Caco-2 (cell line): Measurements from ENCODE around the gene PHC2. TPM values are rescaled to one million over a fixed set of nuclear protein-coding genes. Genes with fewer than 3 reads are reported as not detected.

Experiments
- BruUV-seq: library from RNA; stranded (reverse); fragments of 400-500 nt; replicated peaks from 2 replicates; lab custom pipeline; 2021; lab: Mats Ljungman, UMichigan
- CTCF ChIA-PET: fragments of 300-600 bp; sonication (Branson Sonifier 250); formaldehyde crosslinking; loops from one replicate; lab custom pipeline; 2022; ENCODE audit warnings: antibody characterized with exemption; lab: Charles Lee
- POLR2A ChIA-PET: fragments of 300-600 bp; sonication (Branson Sonifier 250); formaldehyde crosslinking; loops from one replicate; lab custom pipeline; 2022; ENCODE audit warnings: antibody characterized with exemption; lab: Charles Lee
- DNase-seq, 2 experiments: peaks; one replicate each; pipeline versions ENCODE4 v3.0.0 to v3.0.0-alpha.2; 2020 to 2022
- H3K27me3 ChIP-seq: replicated peaks from 2 replicates; pipeline ENCODE4 v1.6.0; 2011; ENCODE audit warnings: low read length; ENCODE audit not compliant: control insufficient read depth, insufficient read depth
- H3K36me3 ChIP-seq: 2 replicates; pipeline ENCODE4 v1.5.1; 2011; ENCODE audit warnings: low read length; ENCODE audit not compliant: control insufficient read depth, insufficient read depth
- H3K4me1 ChIP-seq: fragments of 250-450 bp; sonication (Bioruptor Pico); 2 replicates; pipeline ENCODE4 v1.5.1; 2020; ENCODE audit warnings: mild to moderate bottlenecking
- H3K4me3 ChIP-seq: 2 replicates; pipeline ENCODE4 v1.5.1; 2011; ENCODE audit warnings: low read depth, mild to moderate bottlenecking, control low read depth, low read length
- H3K9me3 ChIP-seq: fragments of 250-450 bp; sonication (Bioruptor Pico); 2 replicates; pipeline ENCODE4 v1.5.1; 2020; ENCODE audit warnings: mild to moderate bottlenecking, moderate library complexity
- H3K27ac Mint-ChIP-seq: one replicate; pipeline ENCODE4 v1.8.0; 2022; ENCODE audit warnings: mixed read lengths; ENCODE audit not compliant: unreplicated experiment
- H3K27me3 Mint-ChIP-seq: one replicate; pipeline ENCODE4 v1.8.0; 2022; ENCODE audit warnings: mixed read lengths; ENCODE audit not compliant: insufficient read depth, unreplicated experiment
- H3K36me3 Mint-ChIP-seq: one replicate; pipeline ENCODE4 v1.8.0; 2022; ENCODE audit warnings: mild to moderate bottlenecking, mixed read lengths; ENCODE audit not compliant: insufficient read depth, unreplicated experiment
- H3K4me1 Mint-ChIP-seq: one replicate; pipeline ENCODE4 v1.8.0; 2022; ENCODE audit warnings: low read depth, mixed read lengths; ENCODE audit not compliant: unreplicated experiment
- H3K4me3 Mint-ChIP-seq: one replicate; pipeline ENCODE4 v1.8.0; 2022; ENCODE audit warnings: mild to moderate bottlenecking, moderate library complexity, mixed read lengths; ENCODE audit not compliant: unreplicated experiment
- H3K9me3 Mint-ChIP-seq: one replicate; pipeline ENCODE4 v1.8.0; 2022; ENCODE audit warnings: mixed read lengths; ENCODE audit not compliant: unreplicated experiment
- CTCF ChIP-seq, 2 experiments: fragments of 200-600 bp in 1 of 2; IDR thresholded peaks; 1 replicate in 1 of 2; 2 replicates in 1 of 2; pipeline versions ENCODE4 v1.5.1 to v1.8.0; 2011 to 2022; ENCODE audit warnings: antibody characterized with exemption in 1 of 2, control low read depth in 1 of 2, inconsistent platforms in 1 of 2, low read depth in 1 of 2, low read length in 1 of 2, mild to moderate bottlenecking in 1 of 2, moderate library complexity in 1 of 2; ENCODE audit not compliant: insufficient read depth in 1 of 2, severe bottlenecking in 1 of 2, unreplicated experiment in 1 of 2
- intact Hi-C: fragments of 100-400 bp; cut with micrococcal nuclease; formaldehyde crosslinking; loops from one replicate; pipeline ENCODE4 v1.10.0; 2022; ENCODE audit not compliant: unreplicated experiment
- total RNA-seq: library from RNA; stranded (reverse); gene quantifications from 2 replicates; pipeline ENCODE4 v1.2.3, GENCODE V29; 2022

Gene PHC2
- total RNA-seq, 1 experiment from 2014 or later, result 35.2 TPM

GRCh38 chr1:33280091-33280661, 150.7 kb downstream of the PHC2 start:
- Mint-ChIP-seq H3K36me3 (peaks cover 20% of the 10 kb centered on the region), H3K27me3 (no peaks in the 10 kb centered on the region), H3K27ac (no peak overlapping the region), H3K4me3 (no peak overlapping the region), H3K4me1 (no peaks in the 10 kb centered on the region), H3K9me3 (no peaks in the 10 kb centered on the region)
- intact Hi-C loops, result no loop called here
- H3K36me3 ChIP-seq, result 0 out of 2 replicates have a peak, but pooled peaks cover 1% of the 10 kb centered on the region
- TF ChIP-seq CTCF (IDR thresholded peaks at IDR 0.05; ENCODE audit: insufficient read depth in 1 of 2, low read depth in 1 of 2, low read length in 1 of 2, severe bottlenecking in 1 of 2, unreplicated experiment in 1 of 2), result no peak
- H3K27me3 ChIP-seq, result no peaks in the 10 kb centered on the region
- no peak overlapping the region for H3K4me3 ChIP-seq
- H3K9me3 ChIP-seq, result no peaks in the 10 kb centered on the region
- CTCF ChIA-PET, result no interaction called here
- H3K4me1 ChIP-seq, result no peaks in the 10 kb centered on the region
- DNase-seq, result no peak
- no TSS peak for BruUV-seq
- POLR2A ChIA-PET, result no interaction called here

- peaks cover 26% of the 10 kb centered on the region for H3K36me3 Mint-ChIP-seq
- H3K4me3 ChIP-seq, result no peak overlapping the region
- H3K9me3 Mint-ChIP-seq, result no peaks in the 10 kb centered on the region
- POLR2A ChIA-PET, result no interaction called here
- no peaks in the 10 kb centered on the region for H3K4me1 ChIP-seq
- H3K4me3 Mint-ChIP-seq, result no peak overlapping the region
- no peak for DNase-seq
- H3K27ac Mint-ChIP-seq, result no peak overlapping the region
- no peaks in the 10 kb centered on the region for H3K27me3 Mint-ChIP-seq
- H3K4me1 Mint-ChIP-seq, result no peaks in the 10 kb centered on the region
- no peak for TF ChIP-seq CTCF (IDR thresholded peaks at IDR 0.05; ENCODE audit: insufficient read depth in 1 of 2, low read depth in 1 of 2, low read length in 1 of 2, severe bottlenecking in 1 of 2, unreplicated experiment in 1 of 2)
- no TSS peak for BruUV-seq
- H3K27me3 ChIP-seq, result no peaks in the 10 kb centered on the region
- intact Hi-C loops, result no loop called here
- CTCF ChIA-PET, result no interaction called here
- H3K36me3 ChIP-seq, result 0 out of 2 replicates have a peak, but pooled peaks cover 1% of the 10 kb centered on the region
- no peaks in the 10 kb centered on the region for H3K9me3 ChIP-seq
Measured at GRCh38 chr1:33277488-33278084, 153.3 kb downstream of the PHC2 start.

- ChIA-PET CTCF (no interaction called here), POLR2A (no interaction called here)
- no peak for DNase-seq
- H3K36me3 ChIP-seq, result 0 out of 2 replicates have a peak, but pooled peaks cover 1% of the 10 kb centered on the region
- no peak overlapping the region for H3K4me3 ChIP-seq
- intact Hi-C loops, result no loop called here
- Mint-ChIP-seq H3K27ac (no peak overlapping the region), H3K36me3 (peaks cover 18% of the 10 kb centered on the region), H3K9me3 (no peaks in the 10 kb centered on the region), H3K4me1 (no peaks in the 10 kb centered on the region), H3K4me3 (no peak overlapping the region), H3K27me3 (no peaks in the 10 kb centered on the region)
- BruUV-seq, result no TSS peak
- H3K27me3 ChIP-seq, result no peaks in the 10 kb centered on the region
- H3K9me3 ChIP-seq, result no peaks in the 10 kb centered on the region
- TF ChIP-seq CTCF (IDR thresholded peaks at IDR 0.05; ENCODE audit: insufficient read depth in 1 of 2, low read depth in 1 of 2, low read length in 1 of 2, severe bottlenecking in 1 of 2, unreplicated experiment in 1 of 2), result no peak
- no peaks in the 10 kb centered on the region for H3K4me1 ChIP-seq
Measured at GRCh38 chr1:33276573-33277298, 154.2 kb downstream of the PHC2 start.
